ENCODE results near the gene PTPN6. TPM values are rescaled to one million over a fixed set of nuclear protein-coding genes. Genes with fewer than 3 reads are reported as not detected.

Gene PTPN6
- polyA plus RNA-seq, 1 experiment: 0.27 TPM

- H3K4me3 ChIP-seq (ENCODE audit: low read depth, low read length): no peak overlapping the region
- no peak for TF ChIP-seq CTCF (IDR thresholded peaks at IDR 0.05; ENCODE audit: insufficient read depth, low read depth, low read length)
- H3K27me3 ChIP-seq (ENCODE audit: control insufficient read depth, insufficient read depth, low read length): no peaks in the 10 kb centered on the region
- peaks cover 26% of the 10 kb centered on the region for H3K36me3 ChIP-seq (ENCODE audit: control insufficient read depth, insufficient read depth, low read length)
- DNase-seq (ENCODE audit: low read depth): no peak
- POLR2A ChIA-PET: interaction anchor here (0.5 kb wide), 1 partner anchor 40 kb away, joined by 4 read pairs; no protein-coding TSS in a partner anchor
- CTCF ChIA-PET: interaction anchor here (0.6 to 5.5 kb wide), 30 partner anchors 8 to 682 kb away, joined by 3 to 62 read pairs (median 4); partner anchors contain the start of genes C12orf57, ENO2 and RNU7-1
These were observed 13.5 kb downstream of the PTPN6 start for GRCh38 chr12:6964605-6965025.

GRCh38 chr12:6965026-6965661 is 14.0 kb downstream of the PTPN6 start:
- peak; percentile 37 for DNase-seq (ENCODE audit: low read depth)
- ChIA-PET CTCF (interaction anchor here (0.6 to 5.5 kb wide), 31 partner anchors 9 to 682 kb away, joined by 3 to 62 read pairs (median 4); partner anchors contain the start of genes C12orf57, ENO2 and RNU7-1), POLR2A (no interaction called here)
- H3K4me3 ChIP-seq (ENCODE audit: low read depth, low read length): no peak overlapping the region
- peaks cover 26% of the 10 kb centered on the region for H3K36me3 ChIP-seq (ENCODE audit: control insufficient read depth, insufficient read depth, low read length)
- H3K27me3 ChIP-seq (ENCODE audit: control insufficient read depth, insufficient read depth, low read length): no peaks in the 10 kb centered on the region
- TF ChIP-seq CTCF (IDR thresholded peaks at IDR 0.05; ENCODE audit: insufficient read depth, low read depth, low read length): peak; percentile 92

- no peak for DNase-seq (ENCODE audit: low read depth)
- ChIA-PET CTCF (interaction anchor here (0.7 to 3.6 kb wide), 10 partner anchors 9 to 146 kb away, joined by 3 to 62 read pairs (median 4); partner anchors contain the start of genes C12orf57 and RNU7-1), POLR2A (no interaction called here)
- TF ChIP-seq CTCF (IDR thresholded peaks at IDR 0.05; ENCODE audit: insufficient read depth, low read depth, low read length): no peak
- Histone ChIP-seq H3K36me3 (ENCODE audit: control insufficient read depth, insufficient read depth, low read length) (peaks cover 26% of the 10 kb centered on the region), H3K27me3 (ENCODE audit: control insufficient read depth, insufficient read depth, low read length) (no peaks in the 10 kb centered on the region), H3K4me3 (ENCODE audit: low read depth, low read length) (no peak overlapping the region)
These were observed 14.6 kb downstream of the PTPN6 start for GRCh38 chr12:6965714-6966113.

GRCh38 chr12:6966351-6966750 is 15.2 kb downstream of the PTPN6 start:
- CTCF ChIA-PET: interaction anchor here (0.7 to 3.6 kb wide), 8 partner anchors 8 to 146 kb away, joined by 3 to 62 read pairs (median 4); partner anchors contain the start of genes C12orf57 and RNU7-1
- Histone ChIP-seq H3K36me3 (ENCODE audit: control insufficient read depth, insufficient read depth, low read length) (peaks cover 26% of the 10 kb centered on the region), H3K4me3 (ENCODE audit: low read depth, low read length) (no peak overlapping the region), H3K27me3 (ENCODE audit: control insufficient read depth, insufficient read depth, low read length) (no peaks in the 10 kb centered on the region)
- DNase-seq (ENCODE audit: low read depth): no peak
- no peak for TF ChIP-seq CTCF (IDR thresholded peaks at IDR 0.05; ENCODE audit: insufficient read depth, low read depth, low read length)
- POLR2A ChIA-PET: no interaction called here

- no peak for TF ChIP-seq CTCF (IDR thresholded peaks at IDR 0.05; ENCODE audit: insufficient read depth, low read depth, low read length)
- Histone ChIP-seq H3K36me3 (ENCODE audit: control insufficient read depth, insufficient read depth, low read length) (peaks cover 26% of the 10 kb centered on the region), H3K4me3 (ENCODE audit: low read depth, low read length) (no peak overlapping the region), H3K27me3 (ENCODE audit: control insufficient read depth, insufficient read depth, low read length) (no peaks in the 10 kb centered on the region)
- ChIA-PET POLR2A (no interaction called here), CTCF (interaction anchor here (0.7 to 3.5 kb wide), 5 partner anchors 18 to 98 kb away, joined by 3 to 24 read pairs (median 6); partner anchors contain the start of gene LPCAT3)
- no peak for DNase-seq (ENCODE audit: low read depth)
These were observed 16.5 kb downstream of the PTPN6 start for GRCh38 chr12:6967651-6968100.

Measured in BJ (cell line).